Peyer's patch (tissue), 4 donors: Measurements from ENCODE around the gene LEMD1.

Source experiments
- CTCF ChIP-seq, 6 experiments: fragments of 450-650 bp in 4 of 6; fragments of 200-600 bp in 2 of 6; sonication (generic) in 1 of 6; IDR thresholded peaks; one replicate each; pipeline ENCODE4 v1.5.1; 2017 to 2019; ENCODE audit warnings: antibody characterized with exemption in 6 of 6, mild to moderate bottlenecking in 3 of 6, moderate library complexity in 1 of 6
- POLR2A ChIP-seq, 2 donors: fragments of 450-650 bp; IDR thresholded peaks; one replicate each; pipeline ENCODE4 v1.5.1; 2017; ENCODE audit warnings: antibody characterized with exemption in 2 of 2, mild to moderate bottlenecking in 2 of 2, moderate library complexity in 2 of 2

- TF ChIP-seq CTCF (IDR thresholded peaks at IDR 0.05), result no peak
- no peak for TF ChIP-seq POLR2A (IDR thresholded peaks at IDR 0.05)
Measured at GRCh38 chr1:205337481-205337880, 84.4 kb downstream of the LEMD1 start.
